ENCODE data around the gene MCC.

DNA sequence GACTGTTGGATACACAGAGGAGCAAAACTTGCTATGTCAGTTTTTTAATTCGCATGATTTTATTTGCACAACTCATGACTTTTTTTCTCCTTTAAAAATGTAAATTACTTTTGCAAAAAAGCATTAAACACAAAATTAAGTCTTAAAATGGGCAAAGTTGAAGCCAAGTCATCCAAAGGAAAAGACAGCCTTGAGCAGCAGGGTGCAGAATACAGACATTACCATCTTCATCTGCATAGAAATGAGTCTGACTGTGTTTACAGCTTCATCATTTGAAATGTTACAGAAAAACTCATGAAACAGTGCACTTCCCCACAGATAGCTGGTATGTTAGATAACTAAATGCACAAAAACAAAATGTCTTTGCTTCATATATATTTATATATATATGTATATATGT, 154.8 kb downstream of the MCC start:
- TF ChIP-seq, protein P1, sequence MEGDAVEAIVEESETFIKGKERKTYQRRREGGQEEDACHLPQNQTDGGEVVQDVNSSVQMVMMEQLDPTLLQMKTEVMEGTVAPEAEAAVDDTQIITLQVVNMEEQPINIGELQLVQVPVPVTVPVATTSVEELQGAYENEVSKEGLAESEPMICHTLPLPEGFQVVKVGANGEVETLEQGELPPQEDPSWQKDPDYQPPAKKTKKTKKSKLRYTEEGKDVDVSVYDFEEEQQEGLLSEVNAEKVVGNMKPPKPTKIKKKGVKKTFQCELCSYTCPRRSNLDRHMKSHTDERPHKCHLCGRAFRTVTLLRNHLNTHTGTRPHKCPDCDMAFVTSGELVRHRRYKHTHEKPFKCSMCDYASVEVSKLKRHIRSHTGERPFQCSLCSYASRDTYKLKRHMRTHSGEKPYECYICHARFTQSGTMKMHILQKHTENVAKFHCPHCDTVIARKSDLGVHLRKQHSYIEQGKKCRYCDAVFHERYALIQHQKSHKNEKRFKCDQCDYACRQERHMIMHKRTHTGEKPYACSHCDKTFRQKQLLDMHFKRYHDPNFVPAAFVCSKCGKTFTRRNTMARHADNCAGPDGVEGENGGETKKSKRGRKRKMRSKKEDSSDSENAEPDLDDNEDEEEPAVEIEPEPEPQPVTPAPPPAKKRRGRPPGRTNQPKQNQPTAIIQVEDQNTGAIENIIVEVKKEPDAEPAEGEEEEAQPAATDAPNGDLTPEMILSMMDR (IDR thresholded peaks at IDR 0.05): no peak
- no peak for TF ChIP-seq POLR2A (IDR thresholded peaks at IDR 0.05)

Data from ovary (tissue), 3 donors.